MM.1S (cell line): ENCODE data around the gene CAMK4.

Source experiments
- DNase-seq: peaks from one replicate; pipeline ENCODE4 v3.0.0-alpha.2; 2015
- H2AFZ ChIP-seq: fragments of 300-600 bp; sonication (generic); 2 replicates; pipeline ENCODE4 v1.6.0; 2016; ENCODE audit warnings: antibody characterized with exemption, low read length
- H3F3A ChIP-seq: fragments of 300-600 bp; sonication (generic); 2 replicates; pipeline ENCODE4 v1.6.1; 2016; ENCODE audit warnings: mild to moderate bottlenecking, antibody characterized with exemption, low read length, moderate library complexity, mixed read lengths; ENCODE audit not compliant: insufficient read depth
- H3K27ac ChIP-seq: fragments of 300-600 bp; sonication (generic); 2 replicates; pipeline ENCODE4 v1.5.1; 2016; ENCODE audit warnings: mild to moderate bottlenecking, low read length
- H3K27me3 ChIP-seq: fragments of 300-600 bp; sonication (generic); replicated peaks from 2 replicates; pipeline ENCODE4 v1.6.0; 2016; ENCODE audit warnings: low read length; ENCODE audit not compliant: insufficient read depth
- H3K36me3 ChIP-seq: fragments of 300-600 bp; sonication (generic); replicated peaks from 2 replicates; pipeline ENCODE4 v1.6.1; 2016; ENCODE audit warnings: mild to moderate bottlenecking, low read length, mixed read lengths; ENCODE audit not compliant: insufficient read depth
- H3K4me1 ChIP-seq: fragments of 300-600 bp; sonication (generic); 2 replicates; pipeline ENCODE4 v1.6.1; 2016; ENCODE audit warnings: low read length, mixed read lengths
- H3K4me2 ChIP-seq: fragments of 300-600 bp; sonication (generic); 2 replicates; pipeline ENCODE4 v1.6.0; 2016; ENCODE audit warnings: low read depth, low read length
- H3K4me3 ChIP-seq: fragments of 300-600 bp; sonication (generic); 2 replicates; pipeline ENCODE4 v1.5.1; 2016; ENCODE audit warnings: low read length, mixed read lengths
- H3K79me2 ChIP-seq: fragments of 300-600 bp; sonication (generic); 2 replicates; pipeline ENCODE4 v1.6.1; 2016; ENCODE audit warnings: mixed run types, low read length, mixed read lengths
- H3K9ac ChIP-seq: fragments of 300-600 bp; sonication (generic); 2 replicates; pipeline ENCODE4 v1.6.1; 2016; ENCODE audit warnings: low read length, mixed read lengths
- H3K9me2 ChIP-seq: fragments of 300-600 bp; sonication (generic); replicated peaks from 2 replicates; pipeline ENCODE4 v1.6.1; 2016; ENCODE audit warnings: mild to moderate bottlenecking, low read length, mixed read lengths; ENCODE audit not compliant: insufficient read depth
- H3K9me3 ChIP-seq: fragments of 300-600 bp; sonication (generic); replicated peaks from 2 replicates; pipeline ENCODE4 v1.6.1; 2016; ENCODE audit warnings: mild to moderate bottlenecking, low read length, mixed read lengths; ENCODE audit not compliant: insufficient read depth
- H4K20me1 ChIP-seq: fragments of 300-600 bp; sonication (generic); 2 replicates; pipeline ENCODE4 v1.6.1; 2016; ENCODE audit warnings: mild to moderate bottlenecking, low read length, moderate library complexity, mixed read lengths; ENCODE audit not compliant: insufficient read depth
- EZH2 ChIP-seq: fragments of 300-600 bp; sonication (generic); optimal IDR thresholded peaks from 2 replicates; pipeline ENCODE3; 2017; ENCODE audit warnings: low read depth, mild to moderate bottlenecking, antibody characterized with exemption, low read length, mixed read lengths
- EZH2phosphoT487 ChIP-seq: fragments of 300-600 bp; sonication (generic); IDR thresholded peaks from 2 replicates; pipeline ENCODE4 v1.6.1; 2018; ENCODE audit warnings: antibody characterized with exemption, low read length
- TF ChIP-seq, protein P1 (sequence below): fragments of 300-600 bp; sonication (generic); IDR thresholded peaks from 2 replicates; pipeline ENCODE4 v1.5.1; 2016; ENCODE audit warnings: antibody characterized with exemption, low read length, mixed read lengths

CAMK4 gene

DNA sequence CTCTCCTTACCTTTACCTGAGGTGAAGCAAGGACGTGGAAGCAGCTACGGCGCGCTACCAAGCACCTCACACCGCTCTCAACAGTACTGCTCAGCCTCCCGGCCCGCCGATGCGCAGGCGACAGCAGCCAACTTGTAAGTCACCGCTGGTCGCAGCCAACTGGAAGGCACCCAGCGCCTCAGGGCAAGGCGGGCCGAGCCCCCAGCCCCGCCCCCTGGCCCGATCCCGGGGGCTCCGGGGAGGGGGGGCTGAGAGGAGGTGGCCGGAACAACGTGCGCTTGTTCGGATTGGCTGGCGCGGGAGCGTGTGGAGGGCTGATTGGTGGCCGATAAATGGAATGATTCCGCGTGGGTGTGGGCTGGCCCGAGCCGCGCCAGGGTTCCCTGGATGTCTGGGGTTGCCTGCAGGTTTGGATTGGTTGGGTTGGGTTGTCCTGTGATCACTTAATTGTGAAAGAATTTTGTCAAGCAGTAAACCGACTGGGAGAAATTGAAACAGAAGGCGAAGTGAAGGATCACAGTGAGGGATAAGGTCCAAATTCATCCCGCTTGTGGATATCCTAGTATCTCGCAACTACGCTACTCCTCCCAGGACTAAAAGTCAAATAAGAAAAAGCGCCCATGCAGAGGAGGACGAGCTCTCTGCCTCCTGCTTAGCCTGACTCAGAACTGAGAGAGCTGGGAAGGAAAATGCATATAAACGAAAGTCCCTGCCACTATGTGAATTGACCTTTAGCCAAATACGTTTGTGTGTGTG lies 288.4 kb downstream of the CAMK4 start, which contains the start of gene STARD4:
TSS of gene STARD4 (minus strand) at position 161 of the 756 bp plus-strand sequence. CDS start 5,102 bp downstream, outside the sequence.
- Histone ChIP-seq H2AFZ (peak within 1 kb of the TSS; percentile 93), H3K9me2 (no peaks in the 10 kb centered on the region), H3K4me3 (peak within 1 kb of the TSS; percentile 96), H3F3A (peaks cover 11% of the 10 kb centered on the region), H3K27ac (peak within 1 kb of the TSS; percentile 86), H3K9me3 (no peaks in the 10 kb centered on the region), H3K4me1 (no peaks in the 10 kb centered on the region; the same call in 1 of the 2 replicates), H3K9ac (peak within 1 kb of the TSS; percentile 89), H3K79me2 (peaks cover 42% of the 10 kb centered on the region), H3K4me2 (peak within 1 kb of the TSS; percentile 86), H4K20me1 (no peaks in the 10 kb centered on the region), H3K27me3 (no peaks in the 10 kb centered on the region), H3K36me3 (no peaks in the 10 kb centered on the region)
- DNase-seq = peak; percentile 96
- TF ChIP-seq, protein P1, sequence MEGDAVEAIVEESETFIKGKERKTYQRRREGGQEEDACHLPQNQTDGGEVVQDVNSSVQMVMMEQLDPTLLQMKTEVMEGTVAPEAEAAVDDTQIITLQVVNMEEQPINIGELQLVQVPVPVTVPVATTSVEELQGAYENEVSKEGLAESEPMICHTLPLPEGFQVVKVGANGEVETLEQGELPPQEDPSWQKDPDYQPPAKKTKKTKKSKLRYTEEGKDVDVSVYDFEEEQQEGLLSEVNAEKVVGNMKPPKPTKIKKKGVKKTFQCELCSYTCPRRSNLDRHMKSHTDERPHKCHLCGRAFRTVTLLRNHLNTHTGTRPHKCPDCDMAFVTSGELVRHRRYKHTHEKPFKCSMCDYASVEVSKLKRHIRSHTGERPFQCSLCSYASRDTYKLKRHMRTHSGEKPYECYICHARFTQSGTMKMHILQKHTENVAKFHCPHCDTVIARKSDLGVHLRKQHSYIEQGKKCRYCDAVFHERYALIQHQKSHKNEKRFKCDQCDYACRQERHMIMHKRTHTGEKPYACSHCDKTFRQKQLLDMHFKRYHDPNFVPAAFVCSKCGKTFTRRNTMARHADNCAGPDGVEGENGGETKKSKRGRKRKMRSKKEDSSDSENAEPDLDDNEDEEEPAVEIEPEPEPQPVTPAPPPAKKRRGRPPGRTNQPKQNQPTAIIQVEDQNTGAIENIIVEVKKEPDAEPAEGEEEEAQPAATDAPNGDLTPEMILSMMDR = no peak
- no peak for TF ChIP-seq EZH2phosphoT487
- no peak for TF ChIP-seq EZH2

DNA sequence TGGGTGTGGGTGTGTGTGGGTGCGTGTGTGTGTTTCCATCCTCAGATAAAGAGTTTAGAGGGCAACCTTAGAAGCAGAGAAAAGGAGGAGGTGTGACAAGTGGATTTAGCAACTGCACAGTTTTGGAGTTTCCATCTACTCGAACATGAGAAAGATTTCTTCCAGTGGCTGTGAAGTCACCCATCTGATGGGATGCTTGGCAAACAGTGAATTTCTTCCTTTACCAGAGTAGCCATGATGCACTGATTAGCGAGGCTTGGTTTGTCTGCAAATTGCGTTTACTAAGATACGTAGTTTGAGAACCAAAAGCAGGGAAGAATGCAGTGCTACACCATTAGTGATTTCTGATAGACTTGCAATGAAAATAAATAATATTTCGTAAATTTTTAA lies 288.9 kb downstream of the CAMK4 start:
- no peaks in the 10 kb centered on the region for H3K9me3 ChIP-seq
- peaks cover 37% of the 10 kb centered on the region for H3K79me2 ChIP-seq
- no peaks in the 10 kb centered on the region for H3K27me3 ChIP-seq
- no peaks in the 10 kb centered on the region for H4K20me1 ChIP-seq
- peak overlapping the region; percentile 96 for H3K4me3 ChIP-seq
- no peaks in the 10 kb centered on the region; the same call in 1 of the 2 replicates for H3K4me1 ChIP-seq
- peak overlapping the region; percentile 86; the same call in 1 of the 2 replicates for H3K27ac ChIP-seq
- peak overlapping the region; percentile 89; the same call in 1 of the 2 replicates for H3K9ac ChIP-seq
- peak overlapping the region; percentile 93 for H2AFZ ChIP-seq
- peaks cover 11% of the 10 kb centered on the region for H3F3A ChIP-seq
- no peak for DNase-seq
- H3K9me2 ChIP-seq = no peaks in the 10 kb centered on the region
- TF ChIP-seq EZH2phosphoT487 = no peak
- no peak for TF ChIP-seq EZH2
- TF ChIP-seq, protein P1 = no peak
- H3K4me2 ChIP-seq = peak overlapping the region; percentile 86
- no peaks in the 10 kb centered on the region for H3K36me3 ChIP-seq

DNA sequence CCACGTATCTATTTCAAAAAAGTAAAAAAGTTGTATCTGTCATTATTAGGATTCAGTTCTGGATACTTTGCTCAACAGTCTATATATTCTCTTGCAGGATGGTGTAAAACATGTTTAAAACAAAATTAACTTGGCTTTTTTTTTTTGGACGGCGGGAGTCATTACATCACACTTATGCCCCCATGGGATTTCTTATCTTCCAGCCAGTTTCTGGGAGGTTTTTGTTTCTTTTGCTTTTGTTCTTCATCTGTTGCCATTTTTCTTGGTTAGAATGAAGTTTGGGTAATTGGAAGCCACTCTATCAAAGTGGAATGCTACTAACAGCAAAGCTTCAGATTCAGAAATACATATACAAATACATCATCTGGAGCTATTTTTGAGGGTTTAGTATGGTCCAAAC lies 289.9 kb downstream of the CAMK4 start:
- Histone ChIP-seq H3K27ac (no peak overlapping the region), H3K79me2 (peaks cover 29% of the 10 kb centered on the region), H2AFZ (no peak overlapping the region), H3K4me2 (no peak overlapping the region), H4K20me1 (no peaks in the 10 kb centered on the region), H3K27me3 (no peaks in the 10 kb centered on the region), H3K4me1 (no peaks in the 10 kb centered on the region; the same call in 1 of the 2 replicates), H3K9ac (no peak overlapping the region), H3K9me2 (no peaks in the 10 kb centered on the region), H3F3A (peaks cover 11% of the 10 kb centered on the region), H3K36me3 (no peaks in the 10 kb centered on the region), H3K9me3 (no peaks in the 10 kb centered on the region), H3K4me3 (no peak overlapping the region)
- DNase-seq = no peak
- TF ChIP-seq EZH2phosphoT487 (no peak), EZH2 (no peak)
- TF ChIP-seq, protein P1 = no peak
